PC-3 (cell line): ENCODE results near the gene MPI. TPM values are rescaled to one million over a fixed set of nuclear protein-coding genes. Genes with fewer than 3 reads are reported as not detected.

Source experiments
- ATAC-seq: fragments of 200-7000 bp; cut with Tn5 transposase; 2 replicates; pipeline ENCODE4 v1.9.1; 2020; ENCODE audit warnings: mild to moderate bottlenecking, moderate library complexity
- BruUV-seq: library from RNA; stranded (reverse); fragments of 400-500 nt; replicated peaks from 2 replicates; lab custom pipeline; 2021; lab: Mats Ljungman, UMichigan
- CTCF ChIA-PET: fragments of 300-600 bp; sonication (Branson Sonifier 250); formaldehyde crosslinking; loops from one replicate; lab custom pipeline; 2022; ENCODE audit warnings: antibody characterized with exemption; lab: Charles Lee
- POLR2A ChIA-PET: fragments of 300-600 bp; sonication (Branson Sonifier 250); formaldehyde crosslinking; loops from one replicate; lab custom pipeline; 2022; ENCODE audit warnings: antibody characterized with exemption; ENCODE audit not compliant: unreplicated experiment; lab: Charles Lee
- DNase-seq: peaks from one replicate; pipeline ENCODE4 v3.0.0-alpha.2; 2015
- H2AFZ ChIP-seq: fragments of 300-600 bp; sonication (generic); 2 replicates; pipeline ENCODE4 v1.6.0; 2016; ENCODE audit warnings: antibody characterized with exemption, low read length
- H3F3A ChIP-seq: fragments of 300-600 bp; sonication (generic); one replicate; pipeline ENCODE4 v1.6.0; 2017; ENCODE audit warnings: antibody characterized with exemption, low read length, control low read depth, mild to moderate bottlenecking; ENCODE audit not compliant: unreplicated experiment
- H3K27ac ChIP-seq: fragments of 300-600 bp; sonication (generic); 2 replicates; pipeline ENCODE4 v1.5.1; 2016; ENCODE audit warnings: mild to moderate bottlenecking, low read length
- H3K27me3 ChIP-seq: fragments of 300-600 bp; sonication (generic); 2 replicates; pipeline ENCODE4 v1.6.1; 2016; ENCODE audit warnings: low read length, mixed read lengths
- H3K36me3 ChIP-seq: fragments of 300-600 bp; sonication (generic); 2 replicates; pipeline ENCODE4 v1.6.1; 2016; ENCODE audit warnings: low read depth, mixed run types, low read length, mixed read lengths
- H3K4me1 ChIP-seq: fragments of 300-600 bp; sonication (generic); 2 replicates; pipeline ENCODE4 v1.5.1; 2016; ENCODE audit warnings: low read length; ENCODE audit not compliant: insufficient read depth
- H3K4me2 ChIP-seq: fragments of 300-600 bp; sonication (generic); 2 replicates; pipeline ENCODE4 v1.6.0; 2016; ENCODE audit warnings: low read length
- H3K4me3 ChIP-seq: fragments of 300-600 bp; sonication (generic); 2 replicates; pipeline ENCODE4 v1.5.1; 2016; ENCODE audit warnings: mild to moderate bottlenecking, low read length, mixed read lengths
- H3K79me2 ChIP-seq: fragments of 300-600 bp; sonication (generic); 2 replicates; pipeline ENCODE4 v1.6.1; 2017; ENCODE audit warnings: low read length, mixed read lengths
- H3K9ac ChIP-seq: fragments of 300-600 bp; sonication (generic); 2 replicates; pipeline ENCODE4 v1.6.0; 2016; ENCODE audit warnings: mild to moderate bottlenecking, low read length
- H3K9me2 ChIP-seq: fragments of 300-600 bp; sonication (generic); replicated peaks from 2 replicates; pipeline ENCODE4 v1.6.1; 2016; ENCODE audit warnings: mixed run types, low read length, mixed read lengths
- H3K9me3 ChIP-seq: fragments of 300-600 bp; sonication (generic); 2 replicates; pipeline ENCODE4 v1.6.1; 2016; ENCODE audit warnings: low read length, mixed read lengths
- H4K20me1 ChIP-seq: fragments of 300-600 bp; sonication (generic); 2 replicates; pipeline ENCODE4 v1.6.1; 2016; ENCODE audit warnings: low read length, mixed read lengths
- CTCF ChIP-seq: fragments of 300-600 bp; sonication (generic); conservative IDR thresholded peaks from 2 replicates; pipeline ENCODE4 v1.5.1; 2017; ENCODE audit warnings: antibody characterized with exemption, low read depth, mild to moderate bottlenecking, low read length
- EZH2 ChIP-seq: fragments of 300-600 bp; sonication (generic); IDR thresholded peaks from one replicate; pipeline ENCODE4 v1.6.1; 2017; ENCODE audit warnings: antibody characterized with exemption, mild to moderate bottlenecking, low read length; ENCODE audit not compliant: unreplicated experiment
- EZH2phosphoT487 ChIP-seq: fragments of 300-600 bp; sonication (generic); IDR thresholded peaks from 2 replicates; pipeline ENCODE4 v1.6.1; 2018; ENCODE audit warnings: mild to moderate bottlenecking, antibody characterized with exemption, low read length, borderline replicate concordance
- intact Hi-C: fragments of 100-400 bp; cut with micrococcal nuclease; formaldehyde crosslinking; loops from 2 replicates; pipeline ENCODE4 v1.9.0; 2023
- total RNA-seq: library from RNA; depleted of rRNA; stranded (reverse); fragments of >200 nt; gene quantifications from 2 replicates; pipeline ENCODE4 v1.2.3, GENCODE V29; 2014

Gene MPI
- total RNA-seq, 1 experiment from 2014 or later: 35.2 TPM

GRCh38 chr15:74841891-74842373 lies 47.9 kb upstream of the MPI start:
- H3K79me2 ChIP-seq: 0 out of 2 replicates have a peak, but pooled peaks cover 5% of the 10 kb centered on the region
- POLR2A ChIA-PET: interaction anchor here (0.6 kb wide), 1 partner anchor 510 kb away, joined by 3 read pairs; no protein-coding TSS in a partner anchor
- H3K27me3 ChIP-seq: no peaks in the 10 kb centered on the region
- peak overlapping the region; percentile 81; the same call in 1 of the 2 replicates for H3K9ac ChIP-seq
- no TSS peak for BruUV-seq
- H3K9me3 ChIP-seq: no peaks in the 10 kb centered on the region
- peak overlapping the region; percentile 88; the same call in 1 of the 2 replicates for H2AFZ ChIP-seq
- H3K4me1 ChIP-seq: peaks cover 14% of the 10 kb centered on the region
- ATAC-seq: no peak
- intact Hi-C loops: loop anchor here (10.0 kb wide), 1 partner anchor 63 kb away; the partner anchor contains the start of gene FAM219B
- no peak overlapping the region for H3K27ac ChIP-seq
- H3K4me2 ChIP-seq: peak overlapping the region; percentile 88
- DNase-seq: no peak
- no peaks in the 10 kb centered on the region for H3F3A ChIP-seq
- no peaks in the 10 kb centered on the region for H3K9me2 ChIP-seq
- TF ChIP-seq EZH2phosphoT487: no peak
- no peak for TF ChIP-seq CTCF
- no peak for TF ChIP-seq EZH2
- no peaks in the 10 kb centered on the region for H3K36me3 ChIP-seq
- H4K20me1 ChIP-seq: no peaks in the 10 kb centered on the region
- CTCF ChIA-PET: interaction anchor here (0.6 kb wide), 1 partner anchor 61 kb away, joined by 3 read pairs; no protein-coding TSS in a partner anchor
- peak overlapping the region; percentile 80 for H3K4me3 ChIP-seq

- Histone ChIP-seq H4K20me1 (no peaks in the 10 kb centered on the region), H3K4me1 (peaks cover 14% of the 10 kb centered on the region), H3K27me3 (no peaks in the 10 kb centered on the region), H3K4me3 (peak within 1 kb of the TSS; percentile 80), H3K9me3 (no peaks in the 10 kb centered on the region), H3K36me3 (no peaks in the 10 kb centered on the region), H3K9me2 (no peaks in the 10 kb centered on the region), H3K4me2 (peak within 1 kb of the TSS; percentile 88), H2AFZ (peak within 1 kb of the TSS; percentile 88), H3K79me2 (0 out of 2 replicates have a peak, but pooled peaks cover 5% of the 10 kb centered on the region), H3K9ac (peak within 1 kb of the TSS; percentile 81), H3K27ac (peak within 1 kb of the TSS; percentile 19; the same call in 1 of the 2 replicates), H3F3A (no peaks in the 10 kb centered on the region)
- TSS peak; percentile 19 for BruUV-seq
- DNase-seq (peak; percentile 88), ATAC-seq (peak; percentile 85)
- CTCF ChIA-PET: interaction anchor here (0.6 to 1.0 kb wide), 2 partner anchors 62 to 71 kb away, joined by 3 to 4 read pairs; no protein-coding TSS in a partner anchor
- intact Hi-C loops: loop anchor here (10.0 kb wide), 1 partner anchor 62 kb away; the partner anchor contains the start of gene FAM219B
- POLR2A ChIA-PET: interaction anchor here (0.5 to 0.6 kb wide), 2 partner anchors 98 to 509 kb away, joined by 3 read pairs; no protein-coding TSS in a partner anchor
- TF ChIP-seq EZH2phosphoT487 (no peak), CTCF (peak; percentile 41), EZH2 (no peak)
Measured at GRCh38 chr15:74842581-74843444, 47.0 kb upstream of the MPI start, which contains the start of gene ULK3. Gene ULK3, minus strand, starts transcription at chr15:74843156. Its CDS starts 51 bp downstream, at chr15:74843105.
